ENCODE results near the gene ERICH2. TPM values are rescaled to one million over a fixed set of nuclear protein-coding genes. Genes with fewer than 3 reads are reported as not detected.

Gene ERICH2
- polyA plus RNA-seq, 1 of the 3 experiments (the other 2 are of a cell fraction): not detected

DNA sequence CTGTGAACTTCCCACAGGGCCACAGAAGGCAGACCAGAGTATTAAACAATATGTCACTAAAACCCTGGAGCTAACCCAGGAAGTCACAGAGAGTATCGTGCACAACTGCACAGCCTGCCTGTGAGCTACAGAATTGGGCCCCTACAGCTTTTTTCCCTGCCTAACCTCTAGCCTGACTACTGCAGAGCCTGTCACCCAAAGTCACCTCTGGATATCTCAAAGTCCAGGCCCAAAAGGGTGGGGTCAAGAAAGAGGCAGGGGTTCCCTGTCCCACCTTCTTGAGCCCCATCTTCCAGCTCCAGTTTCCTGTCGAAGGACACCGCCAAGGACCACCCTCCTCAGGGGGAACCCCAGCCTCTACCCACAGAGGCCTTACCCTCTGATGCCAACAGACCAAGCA lies 60.0 kb downstream of the ERICH2 start:
- H3K9me2 ChIP-seq: no peaks in the 10 kb centered on the region
- no peak for DNase-seq

DNA sequence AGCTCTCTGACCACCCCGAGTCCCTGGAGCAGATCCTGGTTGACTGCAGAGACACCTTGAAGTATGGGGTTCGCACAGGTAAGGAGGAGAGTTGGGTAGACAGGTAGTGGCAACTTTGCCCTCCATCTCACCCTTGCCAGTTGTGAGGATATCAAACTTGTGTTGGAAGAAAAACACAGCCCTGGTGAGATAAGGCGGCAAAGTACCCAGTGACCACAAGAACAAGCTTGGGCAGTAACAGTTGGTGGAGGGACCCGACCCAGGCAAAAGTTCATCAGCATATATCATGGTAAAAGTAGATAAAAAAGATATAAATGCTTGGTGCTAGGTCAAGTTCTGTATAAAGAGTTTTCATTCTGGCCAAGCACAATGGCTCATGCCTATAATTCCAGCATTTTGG lies 60.9 kb downstream of the ERICH2 start:
- H3K9ac ChIP-seq: no peak overlapping the region
- TF ChIP-seq, protein P1, sequence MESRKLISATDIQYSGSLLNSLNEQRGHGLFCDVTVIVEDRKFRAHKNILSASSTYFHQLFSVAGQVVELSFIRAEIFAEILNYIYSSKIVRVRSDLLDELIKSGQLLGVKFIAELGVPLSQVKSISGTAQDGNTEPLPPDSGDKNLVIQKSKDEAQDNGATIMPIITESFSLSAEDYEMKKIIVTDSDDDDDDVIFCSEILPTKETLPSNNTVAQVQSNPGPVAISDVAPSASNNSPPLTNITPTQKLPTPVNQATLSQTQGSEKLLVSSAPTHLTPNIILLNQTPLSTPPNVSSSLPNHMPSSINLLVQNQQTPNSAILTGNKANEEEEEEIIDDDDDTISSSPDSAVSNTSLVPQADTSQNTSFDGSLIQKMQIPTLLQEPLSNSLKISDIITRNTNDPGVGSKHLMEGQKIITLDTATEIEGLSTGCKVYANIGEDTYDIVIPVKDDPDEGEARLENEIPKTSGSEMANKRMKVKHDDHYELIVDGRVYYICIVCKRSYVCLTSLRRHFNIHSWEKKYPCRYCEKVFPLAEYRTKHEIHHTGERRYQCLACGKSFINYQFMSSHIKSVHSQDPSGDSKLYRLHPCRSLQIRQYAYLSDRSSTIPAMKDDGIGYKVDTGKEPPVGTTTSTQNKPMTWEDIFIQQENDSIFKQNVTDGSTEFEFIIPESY (IDR thresholded peaks at IDR 0.05; ENCODE audit: borderline replicate concordance, low read depth): no peak
- TF ChIP-seq TCF12 (IDR thresholded peaks at IDR 0.05) (no peak), MXI1 (IDR thresholded peaks at IDR 0.05; ENCODE audit: low read depth, low read length) (no peak), CHD2 (IDR thresholded peaks at IDR 0.05; ENCODE audit: low read length, partially characterized antibody) (no peak), FOSL2 (IDR thresholded peaks at IDR 0.05; ENCODE audit: borderline replicate concordance, low read depth) (no peak), EP300 (IDR thresholded peaks at IDR 0.05; ENCODE audit: borderline replicate concordance in 1 of 2, low read depth in 1 of 2, low read length in 1 of 2) (no peak), FOXM1 (IDR thresholded peaks at IDR 0.05; ENCODE audit: low read depth) (no peak), YY1 (IDR thresholded peaks at IDR 0.05; ENCODE audit: low read depth) (no peak), NFIC (IDR thresholded peaks at IDR 0.05; ENCODE audit: borderline replicate concordance) (no peak), MEF2A (IDR thresholded peaks at IDR 0.05; ENCODE audit: borderline replicate concordance, low read depth) (no peak), RAD21 (IDR thresholded peaks at IDR 0.05; ENCODE audit: low read length) (no peak)
- TF ChIP-seq, protein P2, sequence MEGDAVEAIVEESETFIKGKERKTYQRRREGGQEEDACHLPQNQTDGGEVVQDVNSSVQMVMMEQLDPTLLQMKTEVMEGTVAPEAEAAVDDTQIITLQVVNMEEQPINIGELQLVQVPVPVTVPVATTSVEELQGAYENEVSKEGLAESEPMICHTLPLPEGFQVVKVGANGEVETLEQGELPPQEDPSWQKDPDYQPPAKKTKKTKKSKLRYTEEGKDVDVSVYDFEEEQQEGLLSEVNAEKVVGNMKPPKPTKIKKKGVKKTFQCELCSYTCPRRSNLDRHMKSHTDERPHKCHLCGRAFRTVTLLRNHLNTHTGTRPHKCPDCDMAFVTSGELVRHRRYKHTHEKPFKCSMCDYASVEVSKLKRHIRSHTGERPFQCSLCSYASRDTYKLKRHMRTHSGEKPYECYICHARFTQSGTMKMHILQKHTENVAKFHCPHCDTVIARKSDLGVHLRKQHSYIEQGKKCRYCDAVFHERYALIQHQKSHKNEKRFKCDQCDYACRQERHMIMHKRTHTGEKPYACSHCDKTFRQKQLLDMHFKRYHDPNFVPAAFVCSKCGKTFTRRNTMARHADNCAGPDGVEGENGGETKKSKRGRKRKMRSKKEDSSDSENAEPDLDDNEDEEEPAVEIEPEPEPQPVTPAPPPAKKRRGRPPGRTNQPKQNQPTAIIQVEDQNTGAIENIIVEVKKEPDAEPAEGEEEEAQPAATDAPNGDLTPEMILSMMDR (IDR thresholded peaks at IDR 0.05): no peak
- TF ChIP-seq, protein P3, sequence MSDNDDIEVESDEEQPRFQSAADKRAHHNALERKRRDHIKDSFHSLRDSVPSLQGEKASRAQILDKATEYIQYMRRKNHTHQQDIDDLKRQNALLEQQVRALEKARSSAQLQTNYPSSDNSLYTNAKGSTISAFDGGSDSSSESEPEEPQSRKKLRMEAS (IDR thresholded peaks at IDR 0.05; ENCODE audit: low read depth): no peak
- H3K79me2 ChIP-seq (ENCODE audit: insufficient read depth): no peaks in the 10 kb centered on the region
- H3K9me3 ChIP-seq: no peaks in the 10 kb centered on the region
- H3K9me2 ChIP-seq: no peaks in the 10 kb centered on the region
- peaks cover 15% of the 10 kb centered on the region; the same call in 1 of the 2 replicates for H3K27me3 ChIP-seq (ENCODE audit: insufficient read depth)
- H3K27ac ChIP-seq (ENCODE audit: low read depth in 2 of 2, low read length in 1 of 2): no peak overlapping the region
- ChIA-PET CTCF (interaction anchor here (0.6 to 2.5 kb wide), 5 partner anchors 15 to 449 kb away, joined by 3 to 7 read pairs (median 3); no protein-coding TSS in a partner anchor), POLR2A (no interaction called here)
- H3K4me2 ChIP-seq: no peak overlapping the region
- H3K36me3 ChIP-seq (replicated peaks in 1 of 2; ENCODE audit: control insufficient read depth in 1 of 2, insufficient read depth in 2 of 2, low read length in 1 of 2): no peaks in the 10 kb centered on the region
- no peaks in the 10 kb centered on the region for H4K20me1 ChIP-seq (ENCODE audit: insufficient read depth)
- no peaks in the 10 kb centered on the region for H3F3A ChIP-seq (replicated peaks; ENCODE audit: insufficient read depth)
- no peaks in the 10 kb centered on the region for H3K4me1 ChIP-seq (ENCODE audit: control insufficient read depth in 1 of 2, insufficient read depth in 2 of 2, low read depth in 1 of 2, low read length in 1 of 2)
- DNase-seq: no peak
- H3K4me3 ChIP-seq (ENCODE audit: low read depth in 2 of 2, low read length in 1 of 2): no peak overlapping the region
- 74% methylated on average over 4 of the region's 4 CpGs for WGBS (ENCODE audit: low lambda C conversion rate)
- no peak overlapping the region for H2AFZ ChIP-seq (ENCODE audit: low read depth)

More for the DNA sequence above, 60.0 kb downstream of the ERICH2 start:
- CTCF ChIA-PET: interaction anchor here (0.7 to 2.5 kb wide), 4 partner anchors 14 to 43 kb away, joined by 3 to 7 read pairs (median 3); partner anchors contain the start of gene GAD1
- Histone ChIP-seq H2AFZ (ENCODE audit: low read depth) (no peak overlapping the region), H4K20me1 (ENCODE audit: insufficient read depth) (no peaks in the 10 kb centered on the region), H3K79me2 (ENCODE audit: insufficient read depth) (no peaks in the 10 kb centered on the region), H3K27me3 (ENCODE audit: insufficient read depth) (peaks cover 18% of the 10 kb centered on the region; the same call in 1 of the 2 replicates), H3F3A (replicated peaks; ENCODE audit: insufficient read depth) (no peaks in the 10 kb centered on the region), H3K4me2 (no peak overlapping the region), H3K9me3 (no peaks in the 10 kb centered on the region), H3K9ac (no peak overlapping the region), H3K4me3 (ENCODE audit: low read depth in 2 of 2, low read length in 1 of 2) (no peak overlapping the region), H3K36me3 (replicated peaks in 1 of 2; ENCODE audit: control insufficient read depth in 1 of 2, insufficient read depth in 2 of 2, low read length in 1 of 2) (no peaks in the 10 kb centered on the region), H3K27ac (ENCODE audit: low read depth in 2 of 2, low read length in 1 of 2) (no peak overlapping the region), H3K4me1 (ENCODE audit: control insufficient read depth in 1 of 2, insufficient read depth in 2 of 2, low read depth in 1 of 2, low read length in 1 of 2) (no peaks in the 10 kb centered on the region)
- 57% methylated on average over 2 of the region's 3 CpGs for WGBS (ENCODE audit: low lambda C conversion rate)
- TF ChIP-seq EP300 (IDR thresholded peaks at IDR 0.05; ENCODE audit: borderline replicate concordance in 1 of 2, low read depth in 1 of 2, low read length in 1 of 2) (no peak), NRF1 (IDR thresholded peaks at IDR 0.05; ENCODE audit: low read depth, low read length) (no peak), CHD2 (IDR thresholded peaks at IDR 0.05; ENCODE audit: low read length, partially characterized antibody) (no peak), MEF2A (IDR thresholded peaks at IDR 0.05; ENCODE audit: borderline replicate concordance, low read depth) (no peak)
- TF ChIP-seq, protein P4, sequence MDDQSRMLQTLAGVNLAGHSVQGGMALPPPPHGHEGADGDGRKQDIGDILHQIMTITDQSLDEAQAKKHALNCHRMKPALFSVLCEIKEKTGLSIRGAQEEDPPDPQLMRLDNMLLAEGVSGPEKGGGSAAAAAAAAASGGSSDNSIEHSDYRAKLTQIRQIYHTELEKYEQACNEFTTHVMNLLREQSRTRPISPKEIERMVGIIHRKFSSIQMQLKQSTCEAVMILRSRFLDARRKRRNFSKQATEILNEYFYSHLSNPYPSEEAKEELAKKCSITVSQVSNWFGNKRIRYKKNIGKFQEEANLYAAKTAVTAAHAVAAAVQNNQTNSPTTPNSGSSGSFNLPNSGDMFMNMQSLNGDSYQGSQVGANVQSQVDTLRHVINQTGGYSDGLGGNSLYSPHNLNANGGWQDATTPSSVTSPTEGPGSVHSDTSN (IDR thresholded peaks at IDR 0.05): no peak
- POLR2A ChIA-PET: no interaction called here

Measured in SK-N-SH (cell line).